RWPE2 (cell line): Measurements from ENCODE around the gene TOP2A.
"Not testable (repeated sequence)": the region's sequence is repeated elsewhere in the genome, so short reads cannot be mapped to it uniquely, and the experiment has no call there.

ENCODE experiments used
- ATAC-seq: fragments of 200-7000 bp; cut with Tn5 transposase; 3 replicates; pipeline ENCODE4 v1.9.1; 2021; ENCODE audit warnings: low read depth
- DNase-seq: peaks from one replicate; pipeline ENCODE4 v3.0.0-alpha.2; 2020; ENCODE audit warnings: low spot score
- H3K27ac ChIP-seq: fragments of 450-650 bp; 2 replicates; pipeline ENCODE4 v1.5.1; 2017; ENCODE audit warnings: mild to moderate bottlenecking; ENCODE audit not compliant: poor library complexity, severe bottlenecking
- H3K27me3 ChIP-seq: fragments of 250-450 bp; sonication (Bioruptor Pico); 2 replicates; pipeline ENCODE4 v1.5.1; 2021; ENCODE audit warnings: mild to moderate bottlenecking, moderate library complexity; ENCODE audit not compliant: insufficient read depth, poor library complexity, severe bottlenecking
- H3K36me3 ChIP-seq: fragments of 250-450 bp; sonication (Bioruptor Pico); 2 replicates; pipeline ENCODE4 v1.5.1; 2020; ENCODE audit warnings: low read depth, mild to moderate bottlenecking, moderate library complexity
- H3K4me1 ChIP-seq: fragments of 250-450 bp; sonication (Bioruptor Pico); 2 replicates; pipeline ENCODE4 v1.5.1; 2021; ENCODE audit warnings: mild to moderate bottlenecking, moderate library complexity; ENCODE audit not compliant: insufficient read depth, poor library complexity, severe bottlenecking
- H3K4me3 ChIP-seq: fragments of 250-450 bp; sonication (Bioruptor Pico); 2 replicates; pipeline ENCODE4 v1.5.1; 2021; ENCODE audit warnings: mild to moderate bottlenecking, moderate library complexity; ENCODE audit not compliant: severe bottlenecking
- H3K9me3 ChIP-seq: fragments of 250-450 bp; sonication (Bioruptor Pico); 2 replicates; pipeline ENCODE4 v1.5.1; 2021; ENCODE audit warnings: mild to moderate bottlenecking, moderate library complexity; ENCODE audit not compliant: severe bottlenecking
- CTCF ChIP-seq: fragments of 450-650 bp; IDR thresholded peaks from one replicate; pipeline ENCODE4 v1.5.1; 2017; ENCODE audit warnings: mild to moderate bottlenecking, moderate library complexity; ENCODE audit not compliant: poor library complexity, severe bottlenecking

Gene TOP2A

GRCh38 chr17:40412880-40413279 is 4.8 kb downstream of the TOP2A start:
- TF ChIP-seq CTCF = no peak
- no peak overlapping the region for H3K4me3 ChIP-seq
- ATAC-seq = no peak
- H3K27me3 ChIP-seq = no peaks in the 10 kb centered on the region
- no peaks in the 10 kb centered on the region for H3K9me3 ChIP-seq
- no peak for DNase-seq
- peaks cover 89% of the 10 kb centered on the region for H3K36me3 ChIP-seq
- peaks cover 16% of the 10 kb centered on the region for H3K4me1 ChIP-seq
- H3K27ac ChIP-seq = no peak overlapping the region

- no peak overlapping the region for H3K4me3 ChIP-seq
- DNase-seq (no peak), ATAC-seq (no peak)
- no peaks in the 10 kb centered on the region for H3K27me3 ChIP-seq
- H3K4me1 ChIP-seq = peaks cover 16% of the 10 kb centered on the region
- H3K27ac ChIP-seq = no peak overlapping the region
- no peak for TF ChIP-seq CTCF
- H3K9me3 ChIP-seq = no peaks in the 10 kb centered on the region
- H3K36me3 ChIP-seq = peaks cover 100% of the 10 kb centered on the region
These were observed 5.9 kb downstream of the TOP2A start for GRCh38 chr17:40411821-40412220.

GRCh38 chr17:40410082-40410481 is 7.6 kb downstream of the TOP2A start:
- H3K36me3 ChIP-seq = peaks cover 100% of the 10 kb centered on the region
- H3K27ac ChIP-seq = no peak overlapping the region
- H3K4me3 ChIP-seq = no peak overlapping the region
- no peak for TF ChIP-seq CTCF
- no peaks in the 10 kb centered on the region for H3K27me3 ChIP-seq
- no peaks in the 10 kb centered on the region for H3K9me3 ChIP-seq
- no peak for ATAC-seq
- DNase-seq = no peak
- H3K4me1 ChIP-seq = no peaks in the 10 kb centered on the region

- peaks cover 100% of the 10 kb centered on the region for H3K36me3 ChIP-seq
- ATAC-seq, DNase-seq, H3K9me3 ChIP-seq, H3K27me3 ChIP-seq, H3K4me3 ChIP-seq, H3K4me1 ChIP-seq, H3K27ac ChIP-seq: not testable (repeated sequence)
These were observed 8.2 kb downstream of the TOP2A start for GRCh38 chr17:40409540-40409939.

- DNase-seq (no peak), ATAC-seq (no peak)
- Histone ChIP-seq H3K27me3 (no peaks in the 10 kb centered on the region), H3K4me1 (no peaks in the 10 kb centered on the region), H3K27ac (no peak overlapping the region), H3K9me3 (no peaks in the 10 kb centered on the region), H3K36me3 (peaks cover 100% of the 10 kb centered on the region), H3K4me3 (no peak overlapping the region)
- TF ChIP-seq CTCF = no peak
These were observed 10.2 kb downstream of the TOP2A start for GRCh38 chr17:40407460-40407859.
